B cell (primary cell): ENCODE results near the gene MCM10. TPM values are rescaled to one million over a fixed set of nuclear protein-coding genes. Genes with fewer than 3 reads are reported as not detected.

Experiments
- ATAC-seq: fragments of 200-7000 bp; cut with Tn5 transposase; one replicate; pipeline ENCODE4 v1.10.0; 2021; ENCODE audit warnings: low read depth, mild to moderate bottlenecking, moderate number of reproducible peaks, moderate library complexity
- CTCF ChIA-PET: fragments of 350-600 bp; sonication (Branson Sonifier 250); formaldehyde crosslinking; loops from one replicate; lab custom pipeline; 2021; ENCODE audit warnings: antibody characterized with exemption, inconsistent platforms; lab: Charles Lee
- POLR2A ChIA-PET: fragments of 350-600 bp; sonication (Branson Sonifier 250); formaldehyde crosslinking; loops from one replicate; lab custom pipeline; 2021; ENCODE audit warnings: antibody characterized with exemption; lab: Charles Lee
- DNase-seq: peaks from one replicate; pipeline ENCODE4 v3.0.0; 2013
- H2AFZ ChIP-seq: 2 replicates; pipeline ENCODE4 v1.6.1; 2012; ENCODE audit warnings: mild to moderate bottlenecking, low read depth, low read length; ENCODE audit not compliant: insufficient read depth, poor library complexity, severe bottlenecking
- H3K27ac ChIP-seq, 2 donors: 1 replicate in 1 of 2; 2 replicates in 1 of 2; pipeline ENCODE4 v1.5.1; 2012 to 2013; ENCODE audit warnings: low read length in 2 of 2, mild to moderate bottlenecking in 2 of 2, moderate library complexity in 1 of 2
- H3K27me3 ChIP-seq, 4 experiments: fragments of 200-600 bp in 1 of 4; sonication (generic) in 1 of 4; replicated peaks in 1 of 4; 1 replicate in 2 of 4; 2 replicates in 2 of 4; pipeline versions ENCODE4 v1.6.1 to v1.7.0; 2013 to 2016; ENCODE audit warnings: low read length in 3 of 4, mild to moderate bottlenecking in 2 of 4, mixed read lengths in 1 of 4, moderate library complexity in 1 of 4; ENCODE audit not compliant: insufficient read depth in 4 of 4, control insufficient read depth in 3 of 4; ENCODE audit errors: control extremely low read depth in 1 of 4
- H3K36me3 ChIP-seq, 2 experiments: replicated peaks in 1 of 2; 1 replicate in 1 of 2; 2 replicates in 1 of 2; pipeline versions ENCODE4 v1.6.1 to v1.7.1; 2013; ENCODE audit warnings: low read length in 1 of 2; ENCODE audit not compliant: insufficient read depth in 2 of 2, control insufficient read depth in 1 of 2; ENCODE audit errors: control extremely low read depth in 1 of 2, extremely low read depth in 1 of 2
- H3K4me1 ChIP-seq, 2 donors: fragments of 200-600 bp in 1 of 2; sonication (generic) in 1 of 2; 1 replicate in 1 of 2; 2 replicates in 1 of 2; pipeline versions ENCODE4 v1.5.1 to v1.6.1; 2013 to 2017; ENCODE audit warnings: low read length in 2 of 2; ENCODE audit not compliant: control insufficient read depth in 2 of 2, insufficient read depth in 2 of 2
- H3K4me2 ChIP-seq: replicated peaks from 2 replicates; pipeline ENCODE3; 2012; ENCODE audit warnings: mild to moderate bottlenecking, low read depth, low read length; ENCODE audit not compliant: poor library complexity, severe bottlenecking
- H3K4me3 ChIP-seq, 5 experiments: fragments of 200-600 bp in 1 of 5; sonication (generic) in 1 of 5; 1 replicate in 3 of 5; 2 replicates in 2 of 5; pipeline versions ENCODE4 v1.5.1 to v1.7.0; 2011 to 2016; ENCODE audit warnings: low read length in 4 of 5, mild to moderate bottlenecking in 4 of 5, low read depth in 2 of 5, control low read depth in 1 of 5, moderate library complexity in 1 of 5; ENCODE audit not compliant: insufficient read depth in 1 of 5; ENCODE audit errors: control extremely low read depth in 1 of 5, extremely low read depth in 1 of 5
- H3K79me2 ChIP-seq: fragments of 200-600 bp; sonication (generic); one replicate; pipeline ENCODE4 v1.6.0; 2016; ENCODE audit warnings: low read length; ENCODE audit not compliant: control insufficient read depth, insufficient read depth
- H3K9ac ChIP-seq: fragments of 200-600 bp; sonication (generic); 2 replicates; pipeline ENCODE4 v1.6.1; 2017; ENCODE audit warnings: mild to moderate bottlenecking, low read length, moderate library complexity
- H3K9me3 ChIP-seq, 3 donors: one replicate each; pipeline versions ENCODE4 v1.6.1 to v1.7.1; 2013; ENCODE audit warnings: low read length in 2 of 3; ENCODE audit not compliant: control insufficient read depth in 2 of 3, insufficient read depth in 1 of 3; ENCODE audit errors: control extremely low read depth in 1 of 3
- H4K20me1 ChIP-seq: 2 replicates; pipeline ENCODE4 v1.6.0; 2012; ENCODE audit warnings: mild to moderate bottlenecking, low read length; ENCODE audit not compliant: insufficient read depth, control insufficient read depth, poor library complexity, severe bottlenecking
- H3K27ac Mint-ChIP-seq: one replicate; pipeline ENCODE4 v1.8.0; 2021; ENCODE audit warnings: mixed read lengths
- H3K27me3 Mint-ChIP-seq: one replicate; pipeline ENCODE4 v1.8.0; 2021; ENCODE audit warnings: mixed read lengths
- H3K4me1 Mint-ChIP-seq: one replicate; pipeline ENCODE4 v1.8.0; 2021; ENCODE audit warnings: mixed read lengths
- H3K4me3 Mint-ChIP-seq: one replicate; pipeline ENCODE4 v1.8.0; 2021; ENCODE audit warnings: mixed read lengths
- H3K9me3 Mint-ChIP-seq: one replicate; pipeline ENCODE4 v1.8.0; 2022; ENCODE audit warnings: mixed read lengths; ENCODE audit not compliant: insufficient read depth
- EZH2 ChIP-seq: IDR thresholded peaks from 2 replicates; pipeline ENCODE4 v1.6.1; 2012; ENCODE audit warnings: borderline replicate concordance, low read depth, mild to moderate bottlenecking, moderate library complexity, low read length; ENCODE audit not compliant: insufficient read depth, poor library complexity, severe bottlenecking
- WGBS: methylation state at CpG from one replicate; pipeline ENCODE4 v1.1.5; 2013; ENCODE audit warnings: missing lambda C conversion rate; ENCODE audit not compliant: insufficient coverage; 5-methylcytosine and 5-hydroxymethylcytosine counted together
- intact Hi-C: fragments of 100-400 bp; cut with micrococcal nuclease; formaldehyde crosslinking; loops from one replicate; pipeline ENCODE4 v1.10.0; 2022
- polyA plus RNA-seq: library from polyadenylated mRNA; depleted of rRNA; stranded (reverse); fragments of >200 nt; gene quantifications from 2 replicates; pipeline ENCODE4 v1.2.3, GENCODE V29; 2012
- total RNA-seq, 2 donors: library from RNA; stranded (reverse); fragments of 120-200 nt in 1 of 2; gene quantifications; 1 replicate in 1 of 2; 2 replicates in 1 of 2; pipeline versions ENCODE4 v1.2.3 to v1.2.4, GENCODE V29; 2013 to 2022
- TF ChIP-seq, protein P1 (sequence below): fragments of 200-600 bp; IDR thresholded peaks from one replicate; pipeline ENCODE4 v1.8.0; 2022; ENCODE audit warnings: antibody characterized with exemption, mild to moderate bottlenecking

MCM10 gene
- total and polyA plus RNA-seq, 2 donors (not counting 1 experiment from before 2014, with no cell fraction given) = 0.42 to 0.88 TPM

DNA sequence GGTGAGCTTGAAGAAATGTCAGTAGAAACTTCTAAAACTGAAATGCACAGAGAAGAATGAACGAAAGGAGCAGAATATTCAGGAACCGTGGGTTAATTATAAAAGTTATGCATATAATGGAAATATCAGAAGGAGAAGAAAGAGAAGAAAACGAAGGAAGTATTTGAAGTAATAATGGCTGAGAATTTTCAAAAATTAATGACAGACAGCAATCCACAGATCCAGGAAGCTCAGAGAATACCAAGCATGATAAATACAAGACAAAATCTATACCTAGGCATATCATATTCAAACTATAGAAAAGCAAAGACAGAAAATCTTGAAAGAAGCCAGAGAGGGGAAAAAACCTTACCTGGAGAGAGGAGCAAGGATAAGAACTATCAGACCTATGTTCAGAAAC is 16.5 kb upstream of the MCM10 start:
- ATAC-seq = no peak
- peaks cover 0 to 12% of the 10 kb centered on the region in 2 experiments for H3K36me3 ChIP-seq

DNA sequence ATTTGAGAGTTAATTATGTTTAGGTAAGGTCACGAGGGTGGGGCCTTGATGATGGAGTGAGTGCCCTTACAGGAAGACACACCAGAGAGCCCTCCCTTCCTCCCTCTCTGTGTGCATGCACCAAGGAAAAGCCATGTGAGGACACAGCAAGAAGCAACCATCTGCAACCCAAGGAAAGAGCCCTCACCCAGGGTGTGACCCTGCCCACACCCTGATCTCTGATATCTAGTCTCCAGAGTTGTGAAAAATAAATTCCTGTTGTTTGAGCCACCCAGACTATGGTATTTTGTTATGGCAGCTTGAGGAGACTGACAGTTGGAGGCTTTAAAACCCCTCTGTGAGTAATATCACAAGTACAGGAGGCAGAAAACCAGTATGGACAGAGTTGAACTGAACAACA is 15.0 kb upstream of the MCM10 start:
- no peak for ATAC-seq
- WGBS = no CpG with 5 or more reads among the region's 1 CpG
- Histone ChIP-seq H2AFZ (no peak overlapping the region), H3K27ac (no peak overlapping the region), H3K79me2 (no peaks in the 10 kb centered on the region), H4K20me1 (no peaks in the 10 kb centered on the region), H3K9me3 (peaks cover 0 to 6% (median 3%) of the 10 kb centered on the region in 3 donors), H3K4me2 (no peak overlapping the region), H3K36me3 (peaks cover 0 to under 1% of the 10 kb centered on the region in 2 experiments), H3K27me3 (peaks cover 0 to 3% (median 0%) of the 10 kb centered on the region in 4 experiments), H3K4me1 (no peaks in the 10 kb centered on the region), H3K4me3 (no peak overlapping the region), H3K9ac (no peak overlapping the region)
- intact Hi-C loops = no loop called here
- Mint-ChIP-seq H3K4me3 (no peak overlapping the region), H3K4me1 (no peaks in the 10 kb centered on the region), H3K9me3 (peaks cover 4% of the 10 kb centered on the region), H3K27ac (no peak overlapping the region), H3K27me3 (no peaks in the 10 kb centered on the region)
- no peak for DNase-seq
- ChIA-PET CTCF (no interaction called here), POLR2A (no interaction called here)
- no peak for TF ChIP-seq EZH2
- TF ChIP-seq, protein P1, sequence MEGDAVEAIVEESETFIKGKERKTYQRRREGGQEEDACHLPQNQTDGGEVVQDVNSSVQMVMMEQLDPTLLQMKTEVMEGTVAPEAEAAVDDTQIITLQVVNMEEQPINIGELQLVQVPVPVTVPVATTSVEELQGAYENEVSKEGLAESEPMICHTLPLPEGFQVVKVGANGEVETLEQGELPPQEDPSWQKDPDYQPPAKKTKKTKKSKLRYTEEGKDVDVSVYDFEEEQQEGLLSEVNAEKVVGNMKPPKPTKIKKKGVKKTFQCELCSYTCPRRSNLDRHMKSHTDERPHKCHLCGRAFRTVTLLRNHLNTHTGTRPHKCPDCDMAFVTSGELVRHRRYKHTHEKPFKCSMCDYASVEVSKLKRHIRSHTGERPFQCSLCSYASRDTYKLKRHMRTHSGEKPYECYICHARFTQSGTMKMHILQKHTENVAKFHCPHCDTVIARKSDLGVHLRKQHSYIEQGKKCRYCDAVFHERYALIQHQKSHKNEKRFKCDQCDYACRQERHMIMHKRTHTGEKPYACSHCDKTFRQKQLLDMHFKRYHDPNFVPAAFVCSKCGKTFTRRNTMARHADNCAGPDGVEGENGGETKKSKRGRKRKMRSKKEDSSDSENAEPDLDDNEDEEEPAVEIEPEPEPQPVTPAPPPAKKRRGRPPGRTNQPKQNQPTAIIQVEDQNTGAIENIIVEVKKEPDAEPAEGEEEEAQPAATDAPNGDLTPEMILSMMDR = no peak

More for the DNA sequence above, 16.5 kb upstream of the MCM10 start:
- Histone ChIP-seq H3K4me3 (no peak overlapping the region), H3K4me2 (no peak overlapping the region), H4K20me1 (no peaks in the 10 kb centered on the region), H3K9ac (no peak overlapping the region), H2AFZ (no peak overlapping the region), H3K9me3 (peaks cover 0 to 6% (median 3%) of the 10 kb centered on the region in 3 donors), H3K27me3 (peaks cover 0 to 3% (median 0%) of the 10 kb centered on the region in 4 experiments), H3K27ac (no peak overlapping the region), H3K79me2 (no peaks in the 10 kb centered on the region), H3K4me1 (no peaks in the 10 kb centered on the region)
- WGBS = 33% methylated on average over 1 of the region's 3 CpGs
- ChIA-PET CTCF (no interaction called here), POLR2A (no interaction called here)
- no peaks in the 10 kb centered on the region for H3K27me3 Mint-ChIP-seq
- DNase-seq = no peak
- no peak overlapping the region for H3K27ac Mint-ChIP-seq
- H3K4me1 Mint-ChIP-seq = no peaks in the 10 kb centered on the region
- H3K9me3 Mint-ChIP-seq = peaks cover 4% of the 10 kb centered on the region
- TF ChIP-seq, protein P1 = no peak
- no peak for TF ChIP-seq EZH2
- intact Hi-C loops = no loop called here
- no peak overlapping the region for H3K4me3 Mint-ChIP-seq
